Stimulated activated memory B cell treated with anti-CD40 and anti-IgM and Interleukin-4, amounts not matched to agents 10 μg/mL and 1 μg/mL and 100 μg/mL, for 72 hours (primary cell): Measurements from ENCODE around the gene BBC3.
A peak's percentile ranks its signal among the peaks of the same experiment; 100 is the strongest.

Source experiments
- ATAC-seq: fragments of 150-1000 bp; cut with Tn5 transposase; 2 replicates; pipeline ENCODE4 v1.10.0; 2021
- H3K27ac Mint-ChIP-seq: one replicate; pipeline ENCODE4 v1.8.0; 2022; ENCODE audit warnings: mild to moderate bottlenecking, mixed read lengths
- H3K27me3 Mint-ChIP-seq: one replicate; pipeline ENCODE4 v1.8.0; 2022; ENCODE audit warnings: mixed read lengths
- H3K36me3 Mint-ChIP-seq: one replicate; pipeline ENCODE4 v1.8.0; 2022; ENCODE audit warnings: mixed read lengths
- H3K4me1 Mint-ChIP-seq: one replicate; pipeline ENCODE4 v1.8.0; 2022; ENCODE audit warnings: mixed read lengths
- H3K4me3 Mint-ChIP-seq: one replicate; pipeline ENCODE4 v1.8.0; 2022; ENCODE audit warnings: mild to moderate bottlenecking, moderate library complexity, mixed read lengths
- H3K9me3 Mint-ChIP-seq: one replicate; pipeline ENCODE4 v1.8.0; 2022; ENCODE audit warnings: mixed read lengths

BBC3 gene

DNA sequence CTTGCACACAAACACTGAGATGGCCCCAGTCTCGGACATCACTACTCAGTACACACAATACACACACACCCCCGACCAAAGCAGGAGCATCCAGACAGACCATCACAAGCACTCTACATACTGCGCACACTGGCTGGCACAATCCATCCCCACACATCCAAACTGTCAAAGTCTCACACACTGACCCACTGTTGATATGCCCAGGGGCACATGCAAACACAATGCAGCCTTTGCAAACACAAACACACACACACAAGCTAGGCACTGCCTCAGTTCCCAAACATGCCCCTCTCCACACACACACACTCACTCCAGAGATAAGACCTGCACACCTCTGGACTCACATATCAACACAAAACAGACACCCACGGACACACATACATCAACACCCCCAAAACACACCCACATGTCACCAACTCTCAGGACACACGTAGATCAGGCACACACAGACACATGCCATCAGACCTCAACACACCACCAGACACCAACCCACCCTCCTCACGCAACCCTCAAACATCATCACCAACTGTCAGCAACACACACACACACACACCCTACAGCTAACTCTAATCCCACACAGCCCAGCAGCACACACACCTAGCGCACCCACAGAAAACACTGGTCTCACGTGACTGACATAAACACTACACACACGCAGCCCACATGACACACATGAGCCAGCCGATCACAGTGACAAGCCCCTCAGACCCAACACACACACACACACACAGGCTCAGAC, 1.9 kb downstream of the BBC3 start:
- Mint-ChIP-seq H3K36me3 (no peaks in the 10 kb centered on the region), H3K4me3 (no peak overlapping the region), H3K4me1 (peaks cover 34% of the 10 kb centered on the region), H3K27ac (no peak overlapping the region), H3K9me3 (no peaks in the 10 kb centered on the region), H3K27me3 (no peaks in the 10 kb centered on the region)
- ATAC-seq = no peak

DNA sequence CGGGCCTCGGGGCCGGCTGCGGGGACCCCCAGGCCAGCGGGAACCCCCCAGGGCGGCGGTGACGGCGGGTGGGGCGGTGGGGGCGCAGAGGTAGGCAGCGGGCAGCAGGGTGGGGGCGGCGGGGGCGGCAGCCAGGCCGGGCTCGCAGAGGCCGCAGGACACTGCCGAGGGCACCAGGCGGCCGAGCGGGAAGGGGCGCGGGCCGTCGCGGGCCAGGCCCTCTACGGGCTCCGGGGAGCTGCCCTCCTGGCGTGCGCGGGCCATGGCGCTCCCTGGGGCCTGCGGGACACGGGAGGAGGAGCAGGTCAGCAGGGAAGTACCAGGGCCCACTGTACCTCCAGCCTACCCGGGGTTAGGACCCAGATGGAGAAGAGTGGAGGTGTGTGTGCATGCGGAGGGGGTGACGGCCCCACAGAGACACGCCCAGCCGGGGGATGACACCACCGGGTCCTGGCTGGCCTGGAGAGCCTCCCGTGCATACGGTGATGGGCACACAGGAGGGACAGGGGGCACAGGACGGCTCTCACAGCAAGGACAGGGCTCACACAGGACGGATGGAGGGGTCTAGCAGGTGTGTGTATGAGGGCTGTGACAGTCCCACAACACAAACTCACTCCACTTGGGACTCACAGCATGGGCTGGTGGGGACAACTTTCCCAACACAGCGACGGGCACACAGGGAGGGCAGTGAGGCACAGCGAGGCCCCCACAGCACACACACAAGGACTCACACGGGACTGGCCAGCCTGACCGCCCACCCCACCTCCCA, 2.6 kb downstream of the BBC3 start:
- Mint-ChIP-seq H3K4me1 (peaks cover 34% of the 10 kb centered on the region), H3K9me3 (no peaks in the 10 kb centered on the region), H3K36me3 (no peaks in the 10 kb centered on the region), H3K27ac (no peak overlapping the region), H3K4me3 (peak overlapping the region; percentile 81), H3K27me3 (no peaks in the 10 kb centered on the region)
- peak; percentile 36 for ATAC-seq

DNA sequence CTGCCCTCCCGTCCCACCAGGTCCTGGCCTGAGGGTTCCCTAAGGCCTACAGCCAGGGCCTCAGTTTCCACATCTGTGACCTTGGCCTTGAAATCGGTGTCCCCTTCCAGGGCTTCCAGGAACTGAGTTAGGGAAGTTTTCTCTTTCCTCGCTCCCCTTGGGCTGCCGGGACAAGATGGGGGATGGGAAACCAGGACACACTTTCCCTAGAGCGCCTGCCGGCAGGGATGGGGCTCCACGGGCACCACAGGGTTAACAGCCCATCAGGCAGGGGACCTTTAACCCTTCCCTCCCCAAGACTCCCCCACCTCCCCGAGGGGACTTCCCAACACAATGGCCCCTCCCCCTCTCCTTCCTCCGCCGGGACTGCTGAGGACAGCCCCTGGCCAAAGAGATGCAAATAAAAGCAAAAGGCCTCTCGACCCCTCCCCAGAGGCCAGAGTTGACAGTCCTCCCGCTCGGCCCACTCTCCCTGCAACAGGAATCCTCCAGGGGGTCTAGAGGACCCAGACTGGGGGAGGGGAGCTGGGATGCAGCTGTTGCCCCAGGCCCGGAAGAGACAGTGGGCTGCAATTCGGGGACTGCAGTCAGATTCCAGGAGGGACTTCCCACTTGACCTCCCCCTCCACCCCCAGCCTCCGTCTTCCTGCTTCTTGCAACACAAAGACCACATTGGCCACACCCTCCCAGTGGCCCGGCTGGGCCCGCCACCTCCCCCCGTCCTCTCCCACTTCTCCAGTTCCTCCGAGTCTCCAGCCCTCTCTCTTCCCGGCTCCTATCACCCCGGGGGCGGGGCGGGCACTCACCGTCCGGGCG, 3.4 kb downstream of the BBC3 start:
- Mint-ChIP-seq H3K4me3 (peak overlapping the region; percentile 81), H3K4me1 (peaks cover 28% of the 10 kb centered on the region), H3K27ac (no peak overlapping the region), H3K27me3 (no peaks in the 10 kb centered on the region), H3K9me3 (no peaks in the 10 kb centered on the region), H3K36me3 (no peaks in the 10 kb centered on the region)
- ATAC-seq = peak; percentile 31

DNA sequence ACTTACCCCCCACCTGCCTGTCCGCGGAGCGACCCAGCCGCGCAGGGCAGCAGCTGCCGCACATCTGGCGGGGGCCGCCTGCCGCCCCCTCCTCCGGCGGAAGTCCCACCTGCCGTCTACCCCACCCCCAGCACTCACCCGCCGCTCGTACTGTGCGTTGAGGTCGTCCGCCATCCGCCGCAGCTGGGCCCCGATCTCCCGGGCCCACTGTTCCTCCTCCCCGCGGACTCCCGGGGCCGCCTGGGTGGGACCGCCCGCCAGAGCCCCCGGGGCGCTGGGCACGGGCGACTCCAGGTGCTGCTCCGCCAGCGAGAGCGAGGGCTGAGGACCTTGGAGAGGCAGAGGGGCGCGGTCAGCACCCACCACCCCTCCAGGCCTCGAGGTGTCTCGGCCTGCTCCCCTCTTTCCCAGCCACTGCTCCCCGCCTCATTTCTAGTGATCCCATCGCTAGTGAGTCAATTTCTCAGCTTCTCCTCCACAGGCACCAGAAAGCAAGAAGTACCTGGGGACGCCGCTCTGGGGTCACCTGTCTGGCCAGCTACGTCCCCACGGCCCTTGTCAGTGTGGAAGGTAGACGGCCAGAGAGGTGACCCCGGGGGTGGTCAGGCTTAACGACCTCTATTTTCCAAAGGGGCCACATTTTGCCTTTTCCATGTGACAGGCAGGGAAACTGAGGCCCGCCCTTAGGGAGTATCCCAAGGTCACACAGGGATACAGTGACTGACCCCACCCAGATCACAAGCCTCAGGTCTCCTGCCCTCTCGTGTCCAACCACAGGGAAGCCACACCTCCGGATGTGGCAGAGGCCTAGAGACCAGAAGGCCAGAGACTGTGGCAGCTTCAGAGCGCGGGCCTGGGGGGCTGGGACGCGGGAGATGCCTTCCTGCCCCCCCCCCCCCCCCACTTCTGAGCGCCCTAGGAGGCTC, 4.3 kb downstream of the BBC3 start:
- peak; percentile 41 for ATAC-seq
- H3K4me1 Mint-ChIP-seq = peaks cover 20% of the 10 kb centered on the region
- no peak overlapping the region for H3K27ac Mint-ChIP-seq
- H3K36me3 Mint-ChIP-seq = peaks cover 8% of the 10 kb centered on the region
- H3K9me3 Mint-ChIP-seq = no peaks in the 10 kb centered on the region
- H3K27me3 Mint-ChIP-seq = no peaks in the 10 kb centered on the region
- peak overlapping the region; percentile 81 for H3K4me3 Mint-ChIP-seq

DNA sequence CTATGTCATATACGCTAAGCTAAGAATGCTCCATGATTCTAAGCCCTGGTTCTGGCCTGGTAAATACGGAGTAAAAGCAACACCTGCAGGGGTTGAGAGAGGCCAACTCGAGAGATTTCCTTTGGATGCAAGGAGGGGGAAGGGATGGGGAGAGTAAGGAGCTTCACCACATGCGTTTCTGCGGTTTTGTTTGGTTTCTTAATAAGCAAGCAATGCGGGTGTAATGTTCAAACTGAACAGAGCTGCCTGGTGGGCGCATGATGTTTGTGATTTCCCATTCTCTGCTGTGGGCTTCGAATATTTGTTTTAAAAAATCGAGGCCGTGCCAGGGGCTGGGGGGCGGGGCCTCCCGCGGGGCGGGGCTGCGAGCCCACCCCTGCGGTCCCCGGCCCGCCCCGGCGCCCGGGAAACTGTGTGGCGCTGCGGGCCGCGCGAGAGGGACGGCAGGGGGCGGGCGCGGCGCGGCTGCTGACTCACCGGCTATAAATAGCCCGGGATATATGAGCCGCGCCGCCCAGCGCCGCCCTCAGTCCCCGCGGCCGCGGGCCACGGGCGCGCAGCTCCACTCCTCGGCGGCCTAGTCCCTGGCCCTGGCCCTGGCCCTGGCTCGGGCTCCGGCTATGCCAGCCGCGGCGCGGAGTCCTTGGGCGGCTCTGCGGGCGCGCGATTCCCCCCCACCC, 5.1 kb downstream of the BBC3 start:
- H3K27me3 Mint-ChIP-seq = no peaks in the 10 kb centered on the region
- peaks cover 16% of the 10 kb centered on the region for H3K4me1 Mint-ChIP-seq
- peak overlapping the region; percentile 81 for H3K4me3 Mint-ChIP-seq
- peaks cover 14% of the 10 kb centered on the region for H3K36me3 Mint-ChIP-seq
- peak; percentile 79 for ATAC-seq
- no peaks in the 10 kb centered on the region for H3K9me3 Mint-ChIP-seq
- peak overlapping the region; percentile 35 for H3K27ac Mint-ChIP-seq

DNA sequence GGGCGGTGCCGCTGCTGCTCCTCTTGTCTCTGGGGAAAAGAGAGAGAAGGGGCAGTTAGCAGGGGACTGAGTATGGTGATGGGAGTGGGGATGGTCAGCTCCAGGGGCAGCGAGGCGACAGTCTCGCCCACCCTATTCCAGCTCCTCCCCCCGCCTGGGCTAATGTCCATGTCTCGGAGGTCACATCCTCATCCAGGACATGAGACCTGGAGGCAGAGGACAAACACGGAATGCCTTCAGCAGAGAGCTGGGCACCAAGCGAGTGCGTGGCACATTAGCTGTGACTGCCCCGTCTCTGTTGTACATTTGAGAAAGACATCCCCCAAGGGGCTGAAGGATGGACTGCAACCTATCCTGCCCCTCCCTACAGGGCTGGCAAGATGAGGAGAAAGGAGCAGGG, 9.1 kb downstream of the BBC3 start:
- Mint-ChIP-seq H3K4me3 (no peak overlapping the region), H3K27ac (no peak overlapping the region), H3K9me3 (no peaks in the 10 kb centered on the region), H3K4me1 (peaks cover 8% of the 10 kb centered on the region), H3K36me3 (peaks cover 16% of the 10 kb centered on the region), H3K27me3 (no peaks in the 10 kb centered on the region)
- ATAC-seq = no peak

DNA sequence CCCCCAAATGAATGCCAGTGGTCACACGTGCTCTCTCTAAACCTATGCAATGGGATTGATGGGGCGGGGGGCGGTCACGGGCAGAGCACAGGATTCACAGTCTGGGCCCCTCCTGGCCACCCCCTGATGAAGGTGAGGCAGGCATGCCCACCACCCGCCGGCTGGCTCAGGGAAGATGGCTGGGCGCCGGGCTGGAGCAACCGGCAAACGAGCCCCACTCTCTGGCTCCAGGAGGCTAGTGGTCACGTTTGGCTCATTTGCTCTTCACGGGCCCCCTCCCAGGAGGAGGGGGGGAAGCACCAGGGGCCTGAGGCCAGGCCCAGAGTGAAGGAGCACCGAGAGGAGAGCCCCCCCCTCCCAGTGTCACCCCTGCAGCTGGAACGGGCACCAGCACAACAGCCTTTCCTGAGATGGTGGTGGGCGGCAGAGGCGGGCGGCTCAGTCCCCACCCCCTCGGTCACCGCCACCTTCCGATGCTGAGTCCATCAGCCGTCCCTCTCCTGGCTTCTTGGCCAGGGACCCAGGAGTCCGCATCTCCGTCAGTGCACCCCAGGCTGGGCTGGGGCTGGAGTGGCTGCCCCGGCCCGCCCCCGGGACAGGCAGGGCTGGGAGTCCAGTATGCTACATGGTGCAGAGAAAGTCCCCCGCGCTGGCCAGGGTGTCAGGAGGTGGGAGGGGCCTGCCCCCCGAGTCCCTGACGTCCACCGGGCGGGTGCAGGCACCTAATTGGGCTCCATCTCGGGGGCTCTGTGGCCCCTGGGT, 9.7 kb downstream of the BBC3 start:
- H3K27me3 Mint-ChIP-seq = no peaks in the 10 kb centered on the region
- ATAC-seq = no peak
- peaks cover 16% of the 10 kb centered on the region for H3K36me3 Mint-ChIP-seq
- no peak overlapping the region for H3K27ac Mint-ChIP-seq
- H3K4me3 Mint-ChIP-seq = no peak overlapping the region
- no peaks in the 10 kb centered on the region for H3K9me3 Mint-ChIP-seq
- peaks cover 5% of the 10 kb centered on the region for H3K4me1 Mint-ChIP-seq

DNA sequence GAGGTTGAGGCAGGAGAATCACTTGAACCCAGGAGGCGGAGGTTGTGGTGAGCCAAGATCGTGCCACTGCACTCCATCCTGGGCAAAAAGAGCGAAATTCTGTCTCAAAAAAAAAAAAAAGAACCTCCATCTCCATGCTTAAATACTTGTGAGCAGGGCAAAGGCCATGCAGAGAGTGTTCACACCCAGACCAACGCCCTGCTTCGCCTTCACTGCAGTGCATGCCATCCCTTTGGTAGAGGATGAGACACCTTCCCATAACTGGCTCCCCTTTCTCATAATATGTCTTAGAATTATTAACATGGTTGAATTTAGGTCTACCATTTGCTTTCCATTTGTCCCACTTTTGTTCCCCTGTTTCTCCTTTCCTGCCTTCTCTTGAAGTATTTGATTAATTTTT, 15.4 kb downstream of the BBC3 start:
- H3K4me3 Mint-ChIP-seq = no peak overlapping the region
- no peak overlapping the region for H3K27ac Mint-ChIP-seq
- no peaks in the 10 kb centered on the region for H3K9me3 Mint-ChIP-seq
- H3K36me3 Mint-ChIP-seq = peaks cover 5% of the 10 kb centered on the region
- ATAC-seq = no peak
- H3K4me1 Mint-ChIP-seq = peaks cover 5% of the 10 kb centered on the region
- no peaks in the 10 kb centered on the region for H3K27me3 Mint-ChIP-seq

DNA sequence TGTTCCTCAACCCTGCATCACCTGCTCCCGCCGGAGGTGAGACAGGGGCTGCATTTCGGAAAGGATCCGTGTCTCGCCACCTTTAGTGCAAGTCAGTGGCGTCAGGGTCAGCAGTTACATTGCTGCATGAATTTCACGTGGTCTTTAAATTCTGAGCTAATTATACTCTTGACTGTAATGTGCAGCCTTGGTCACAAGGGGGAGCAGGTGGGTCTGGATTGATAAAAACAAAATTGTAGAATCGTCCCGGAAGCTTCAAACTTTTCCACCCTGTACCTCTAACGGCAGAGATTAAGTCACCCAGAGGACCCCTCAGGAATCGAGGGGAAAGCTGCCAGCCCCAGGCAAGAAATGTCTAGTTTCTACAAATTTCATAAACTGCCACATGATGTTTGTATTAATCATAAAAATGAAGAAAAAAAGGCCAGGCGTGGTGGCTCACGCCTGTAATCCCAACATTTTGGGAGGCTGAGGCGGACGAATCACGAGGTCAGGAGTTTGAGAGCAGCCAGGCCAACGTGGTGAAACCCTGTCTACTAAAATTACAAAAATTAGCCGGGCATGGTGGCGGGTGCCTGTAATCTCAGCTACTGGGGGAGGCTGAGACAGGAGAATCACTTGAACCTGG, 20.2 kb downstream of the BBC3 start:
- H3K9me3 Mint-ChIP-seq = no peaks in the 10 kb centered on the region
- peaks cover 48% of the 10 kb centered on the region for H3K36me3 Mint-ChIP-seq

DNA sequence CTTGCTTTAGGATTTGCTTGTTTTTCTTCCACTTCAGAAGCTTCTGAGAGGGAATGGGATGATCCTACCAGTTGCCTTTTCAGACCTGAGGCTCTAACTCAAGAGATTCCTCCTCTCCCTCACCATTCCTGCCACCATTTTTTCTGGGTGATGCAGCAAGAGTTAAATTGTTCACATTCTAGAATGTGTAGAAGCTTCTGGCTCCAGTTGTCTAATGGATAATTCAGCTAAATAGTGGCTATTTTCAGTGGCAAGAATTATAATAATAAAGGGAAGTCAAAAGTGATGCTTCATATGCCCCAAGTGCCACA, 20.9 kb downstream of the BBC3 start:
- H3K4me3 Mint-ChIP-seq = no peak overlapping the region
- ATAC-seq = no peak
- H3K4me1 Mint-ChIP-seq = peaks cover 9% of the 10 kb centered on the region
- H3K9me3 Mint-ChIP-seq = no peaks in the 10 kb centered on the region
- H3K27ac Mint-ChIP-seq = peak overlapping the region; percentile 84
- H3K27me3 Mint-ChIP-seq = no peaks in the 10 kb centered on the region
- H3K36me3 Mint-ChIP-seq = peaks cover 52% of the 10 kb centered on the region

More for the DNA sequence above, 20.2 kb downstream of the BBC3 start:
- Mint-ChIP-seq H3K4me3 (peak overlapping the region; percentile 31), H3K27ac (peak overlapping the region; percentile 84), H3K4me1 (peaks cover 9% of the 10 kb centered on the region), H3K27me3 (no peaks in the 10 kb centered on the region)
- peak; percentile 72 for ATAC-seq

DNA sequence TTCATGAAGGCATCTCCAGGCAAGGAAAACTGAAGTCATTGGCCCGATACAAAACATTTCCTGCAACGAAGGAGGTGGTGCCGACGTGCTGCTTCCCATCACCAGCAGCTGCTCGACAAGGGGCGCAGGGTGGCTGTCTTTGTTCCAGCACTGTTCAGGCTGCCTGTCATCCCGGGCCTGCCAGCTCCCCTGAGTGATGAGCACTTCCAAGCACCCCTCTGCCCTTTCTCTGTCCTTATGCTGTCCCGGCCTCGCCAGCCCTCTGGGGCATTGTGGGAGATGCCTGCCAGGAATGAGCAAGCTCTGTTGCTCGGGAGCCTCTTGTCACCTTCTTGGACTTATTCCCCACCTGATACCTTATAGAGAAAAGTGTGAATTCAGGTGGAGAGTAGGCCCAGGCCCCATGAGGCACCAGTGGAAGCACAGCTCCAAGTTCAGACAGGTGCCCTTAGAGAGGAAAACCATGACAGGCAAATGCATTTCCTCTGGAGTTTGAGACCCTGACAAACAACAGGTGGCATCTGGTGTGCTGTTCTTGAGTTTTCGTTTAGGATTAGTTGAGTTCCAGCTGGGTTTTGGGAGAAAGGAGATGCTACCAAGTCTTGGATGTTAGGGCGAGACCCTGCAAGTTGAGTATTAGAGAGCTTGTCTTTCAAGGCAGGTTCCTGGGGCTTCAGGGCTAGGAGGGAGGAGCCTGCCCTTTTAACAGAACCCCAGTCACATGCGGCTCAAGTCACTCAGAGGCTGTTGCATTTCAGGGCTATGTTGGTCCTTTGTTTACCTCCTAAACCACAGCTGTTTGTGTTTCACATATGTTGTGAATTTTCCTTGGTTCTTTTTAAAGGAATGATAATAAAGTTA, 21.4 kb downstream of the BBC3 start:
- peak overlapping the region; percentile 84 for H3K27ac Mint-ChIP-seq
- no peak overlapping the region for H3K4me3 Mint-ChIP-seq
- H3K4me1 Mint-ChIP-seq = peaks cover 9% of the 10 kb centered on the region
- H3K9me3 Mint-ChIP-seq = no peaks in the 10 kb centered on the region
- H3K27me3 Mint-ChIP-seq = no peaks in the 10 kb centered on the region
- no peak for ATAC-seq
- H3K36me3 Mint-ChIP-seq = peaks cover 58% of the 10 kb centered on the region

DNA sequence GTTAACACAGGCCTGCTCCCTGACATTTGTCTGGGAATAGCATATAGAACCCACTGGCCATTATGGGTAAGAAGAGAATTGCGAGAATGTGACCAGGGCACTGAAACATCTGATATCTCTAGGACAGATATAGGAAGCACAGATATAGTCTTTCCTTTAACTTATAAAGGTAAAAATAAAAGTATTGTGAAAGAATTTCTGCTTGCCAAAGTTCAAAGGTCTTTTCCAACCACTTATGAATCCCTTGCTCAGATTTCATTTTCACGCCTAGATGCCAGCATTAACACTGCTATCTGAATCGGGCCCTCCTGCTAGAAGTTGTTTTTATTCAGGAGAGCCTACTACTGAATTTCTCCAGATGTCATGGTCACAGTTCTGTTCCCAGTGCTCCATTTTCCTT, 27.7 kb downstream of the BBC3 start:
- Mint-ChIP-seq H3K9me3 (no peaks in the 10 kb centered on the region), H3K27ac (peak overlapping the region; percentile 79), H3K27me3 (no peaks in the 10 kb centered on the region), H3K36me3 (peaks cover 65% of the 10 kb centered on the region), H3K4me3 (no peak overlapping the region), H3K4me1 (peaks cover 19% of the 10 kb centered on the region)
- ATAC-seq = no peak

DNA sequence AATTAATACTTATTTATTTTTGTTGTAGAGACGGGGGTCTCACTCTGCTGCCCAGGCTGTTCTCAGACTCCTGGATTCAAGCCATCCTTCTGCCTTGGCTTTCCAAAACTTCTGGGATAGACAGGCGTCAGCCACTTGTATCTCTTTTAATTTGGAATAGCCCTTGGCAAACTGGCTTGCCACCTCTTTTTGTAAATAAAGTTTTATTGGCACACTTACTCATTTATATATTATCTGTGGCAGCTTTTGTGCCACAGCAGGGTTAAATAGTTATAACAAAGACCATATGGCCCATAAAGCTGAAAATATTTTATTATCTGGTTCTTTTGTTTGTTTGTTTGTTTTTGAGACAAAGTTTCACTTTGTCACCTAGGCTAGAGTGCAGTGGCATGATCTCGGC, 30.5 kb downstream of the BBC3 start:
- Mint-ChIP-seq H3K9me3 (no peaks in the 10 kb centered on the region), H3K4me1 (peaks cover 23% of the 10 kb centered on the region), H3K36me3 (peaks cover 56% of the 10 kb centered on the region), H3K27ac (peak overlapping the region; percentile 79), H3K4me3 (no peak overlapping the region), H3K27me3 (no peaks in the 10 kb centered on the region)
- no peak for ATAC-seq
